ENCODE results near the gene SLC27A3.

GRCh38 chr1:153746174-153746573 lies 29.0 kb upstream of the SLC27A3 start:
- TF ChIP-seq CTCF (IDR thresholded peaks at IDR 0.05) = no peak
- no peak for TF ChIP-seq POLR2AphosphoS5 (IDR thresholded peaks at IDR 0.05)

All from suprapubic skin (tissue), 3 donors.